Liver (tissue), 9 donors: Measurements from ENCODE around the gene HDLBP. TPM values are rescaled to one million over a fixed set of nuclear protein-coding genes. Genes with fewer than 3 reads are reported as not detected.

Experiments
- DNase-seq: peaks from one replicate; pipeline ENCODE4 v3.0.0-alpha.2; 2017; ENCODE audit warnings: low spot score
- H3K27ac ChIP-seq, 2 donors: one replicate each; pipeline ENCODE4 v1.7.0; 2013; ENCODE audit warnings: inconsistent platforms in 2 of 2, low read length in 2 of 2, control low read depth in 1 of 2, low read depth in 1 of 2, mild to moderate bottlenecking in 1 of 2
- H3K27me3 ChIP-seq, 4 donors: one replicate each; pipeline versions ENCODE4 v1.6.1 to v1.7.0; 2013; ENCODE audit warnings: low read length in 3 of 4, inconsistent platforms in 1 of 4, mild to moderate bottlenecking in 1 of 4, moderate library complexity in 1 of 4; ENCODE audit not compliant: control insufficient read depth in 4 of 4, insufficient read depth in 4 of 4
- H3K36me3 ChIP-seq, 4 donors: one replicate each; pipeline versions ENCODE4 v1.6.1 to v1.7.0; 2013; ENCODE audit warnings: low read length in 3 of 4, mild to moderate bottlenecking in 3 of 4, low read depth in 1 of 4, moderate library complexity in 1 of 4; ENCODE audit not compliant: control insufficient read depth in 4 of 4, insufficient read depth in 3 of 4
- H3K4me1 ChIP-seq, 4 donors: one replicate each; pipeline versions ENCODE4 v1.6.1 to v1.7.0; 2013; ENCODE audit warnings: low read length in 3 of 4, mild to moderate bottlenecking in 3 of 4, moderate library complexity in 1 of 4; ENCODE audit not compliant: control insufficient read depth in 4 of 4, insufficient read depth in 4 of 4
- H3K4me3 ChIP-seq, 3 donors: one replicate each; pipeline versions ENCODE4 v1.6.1 to v1.7.0; 2013; ENCODE audit warnings: low read length in 3 of 3, control low read depth in 1 of 3, low read depth in 1 of 3, mild to moderate bottlenecking in 1 of 3
- H3K9ac ChIP-seq, 2 donors: one replicate each; pipeline ENCODE4 v1.7.0; 2013; ENCODE audit warnings: low read length in 2 of 2, mild to moderate bottlenecking in 2 of 2, moderate library complexity in 2 of 2, control low read depth in 1 of 2, low read depth in 1 of 2
- H3K9me3 ChIP-seq, 4 donors: one replicate each; pipeline versions ENCODE4 v1.6.1 to v1.7.0; 2013; ENCODE audit warnings: low read length in 3 of 4; ENCODE audit not compliant: control insufficient read depth in 4 of 4
- EGR1 ChIP-seq, 2 donors: IDR thresholded peaks; 2 replicates each; pipeline ENCODE4 v1.6.1; 2016 to 2018; ENCODE audit warnings: antibody characterized with exemption in 2 of 2, low read depth in 2 of 2
- FOXA1 ChIP-seq: IDR thresholded peaks from 2 replicates; pipeline ENCODE4 v1.6.1; 2016; ENCODE audit warnings: antibody characterized with exemption
- FOXA2 ChIP-seq: IDR thresholded peaks from 2 replicates; pipeline ENCODE4 v1.6.1; 2016; ENCODE audit warnings: antibody characterized with exemption
- HNF4A ChIP-seq, 2 donors: conservative IDR thresholded peaks; 2 replicates each; pipeline ENCODE4 v1.6.1; 2016; ENCODE audit warnings: antibody characterized with exemption in 2 of 2, mild to moderate bottlenecking in 2 of 2
- HNF4G ChIP-seq: IDR thresholded peaks from 2 replicates; pipeline ENCODE4 v1.6.1; 2016; ENCODE audit warnings: antibody characterized with exemption
- JUND ChIP-seq, 2 donors: IDR thresholded peaks; 2 replicates each; pipeline ENCODE4 v1.6.1; 2016; ENCODE audit warnings: antibody characterized with exemption in 2 of 2
- RAD21 ChIP-seq, 2 donors: IDR thresholded peaks; 2 replicates each; pipeline ENCODE4 v1.6.1; 2016; ENCODE audit warnings: antibody characterized with exemption in 2 of 2, mild to moderate bottlenecking in 2 of 2
- RXRA ChIP-seq, 2 donors: IDR thresholded peaks; 2 replicates each; pipeline ENCODE4 v1.6.1; 2017 to 2018; ENCODE audit warnings: antibody characterized with exemption in 2 of 2, mild to moderate bottlenecking in 1 of 2
- YY1 ChIP-seq: IDR thresholded peaks from 2 replicates; pipeline ENCODE4 v1.6.1; 2016; ENCODE audit warnings: antibody characterized with exemption, mild to moderate bottlenecking
- WGBS: extraction: QIAGEN DNeasy Blood & Tissue Kit; methylation state at CpG from one replicate; pipeline ENCODE4 v1.1.7; 2013; 5-methylcytosine and 5-hydroxymethylcytosine counted together
- polyA plus RNA-seq, 2 donors: library from polyadenylated mRNA; stranded (reverse) in 1 of 2; unstranded in 1 of 2; fragments of 200-250 nt in 1 of 2; fragments of >200 nt in 1 of 2; fragmentation: Nextera tagmentation in 1 of 2; extraction: Ambion mirVana in 1 of 2; gene quantifications; one replicate each; pipeline versions ENCODE4 v1.2.1 to v1.2.3, GENCODE V29; 2013 to 2015
- total RNA-seq, 2 donors: library from RNA; depleted of rRNA; stranded (reverse); fragments of >200 nt; gene quantifications; one replicate each; pipeline ENCODE4 v1.2.3, GENCODE V29; 2014
- TF ChIP-seq, protein P1 (sequence below): IDR thresholded peaks from 2 replicates; pipeline ENCODE4 v1.6.1; 2016; ENCODE audit warnings: antibody characterized with exemption
- TF ChIP-seq, protein P2 (sequence below): fragments of 150-350 bp; IDR thresholded peaks from 2 replicates; pipeline ENCODE4 v1.5.1; 2017; ENCODE audit warnings: improper control_type of control experiment, low read depth, low read length; ENCODE audit not compliant: missing input control
- TF ChIP-seq, protein P3 (sequence below): IDR thresholded peaks from 2 replicates; pipeline ENCODE4 v1.6.1; 2016; ENCODE audit warnings: antibody characterized with exemption
- TF ChIP-seq, protein P4 (sequence below): IDR thresholded peaks from 2 replicates; pipeline ENCODE4 v1.6.1; 2016; ENCODE audit warnings: antibody characterized with exemption
- donor health status: healthy.
- donor health status: healthy.
- donor health status: healthy.
- donor health status: healthy.
- donor health status: healthy.

Gene HDLBP
- total and polyA plus RNA-seq, 4 donors, result 219 to 580 (median 258) TPM

DNA sequence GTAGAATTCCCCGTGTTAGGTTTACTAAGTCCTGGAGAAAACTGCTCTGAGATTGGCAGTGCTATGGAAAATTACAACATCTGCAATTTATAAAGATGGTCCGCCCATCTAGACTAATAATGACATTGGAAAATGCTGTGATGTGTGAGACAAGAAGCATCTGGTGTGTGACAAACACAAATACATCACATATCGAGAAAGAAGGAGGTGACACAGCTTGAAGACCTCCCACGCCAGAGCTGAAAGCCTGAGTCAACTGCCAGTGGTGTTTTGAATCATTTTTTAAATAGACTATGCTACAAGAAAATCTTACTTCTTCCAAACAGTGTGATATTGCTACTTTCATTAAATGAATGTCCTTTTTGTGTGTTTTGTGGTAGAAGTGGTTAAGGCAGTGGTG is 135.6 kb downstream of the HDLBP start:
- Histone ChIP-seq H3K9ac (no peak overlapping the region), H3K27ac (no peak overlapping the region), H3K4me1 (no peaks in the 10 kb centered on the region), H3K9me3 (no peaks in the 10 kb centered on the region), H3K36me3 (peaks cover 0 to 23% (median 15%) of the 10 kb centered on the region in 4 donors), H3K27me3 (no peaks in the 10 kb centered on the region), H3K4me3 (no peak overlapping the region)
- TF ChIP-seq, protein P1, sequence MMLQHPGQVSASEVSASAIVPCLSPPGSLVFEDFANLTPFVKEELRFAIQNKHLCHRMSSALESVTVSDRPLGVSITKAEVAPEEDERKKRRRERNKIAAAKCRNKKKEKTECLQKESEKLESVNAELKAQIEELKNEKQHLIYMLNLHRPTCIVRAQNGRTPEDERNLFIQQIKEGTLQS, result no peak
- no peak for TF ChIP-seq FOXA2
- no peak for TF ChIP-seq JUND (IDR thresholded peaks at IDR 0.05)
- TF ChIP-seq EGR1 (IDR thresholded peaks at IDR 0.05; ENCODE audit: low read depth in 2 of 2), result no peak
- no peak for TF ChIP-seq RXRA (IDR thresholded peaks at IDR 0.05)
- WGBS, result 93% methylated on average over 4 of the region's 4 CpGs
- DNase-seq, result no peak

DNA sequence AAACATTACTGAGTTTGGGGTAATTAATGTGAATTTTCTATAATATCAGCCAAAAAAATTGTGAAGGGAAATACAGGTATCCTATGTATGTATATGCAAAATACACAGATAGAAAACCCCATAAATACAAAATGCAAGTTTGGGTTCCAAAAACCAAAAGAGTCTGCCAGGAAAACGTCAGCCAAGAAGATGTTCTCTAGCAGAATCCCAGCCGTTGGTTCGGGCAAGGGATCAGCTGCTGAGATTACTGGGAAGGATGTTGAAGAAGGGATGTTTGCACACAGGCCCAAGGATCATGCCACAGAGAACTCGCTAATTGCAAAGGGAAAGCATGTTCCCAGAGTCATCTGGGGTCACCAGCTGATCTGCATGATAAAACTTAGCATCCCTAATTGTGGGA is 136.5 kb downstream of the HDLBP start:
- Histone ChIP-seq H3K27ac (no peak overlapping the region), H3K9ac (no peak overlapping the region), H3K4me1 (no peaks in the 10 kb centered on the region), H3K9me3 (no peaks in the 10 kb centered on the region), H3K27me3 (no peaks in the 10 kb centered on the region), H3K36me3 (peaks cover 2 to 26% (median 19%) of the 10 kb centered on the region in 4 donors), H3K4me3 (no peak overlapping the region)
- TF ChIP-seq JUND (IDR thresholded peaks at IDR 0.05), result no peak
- TF ChIP-seq, protein P2, sequence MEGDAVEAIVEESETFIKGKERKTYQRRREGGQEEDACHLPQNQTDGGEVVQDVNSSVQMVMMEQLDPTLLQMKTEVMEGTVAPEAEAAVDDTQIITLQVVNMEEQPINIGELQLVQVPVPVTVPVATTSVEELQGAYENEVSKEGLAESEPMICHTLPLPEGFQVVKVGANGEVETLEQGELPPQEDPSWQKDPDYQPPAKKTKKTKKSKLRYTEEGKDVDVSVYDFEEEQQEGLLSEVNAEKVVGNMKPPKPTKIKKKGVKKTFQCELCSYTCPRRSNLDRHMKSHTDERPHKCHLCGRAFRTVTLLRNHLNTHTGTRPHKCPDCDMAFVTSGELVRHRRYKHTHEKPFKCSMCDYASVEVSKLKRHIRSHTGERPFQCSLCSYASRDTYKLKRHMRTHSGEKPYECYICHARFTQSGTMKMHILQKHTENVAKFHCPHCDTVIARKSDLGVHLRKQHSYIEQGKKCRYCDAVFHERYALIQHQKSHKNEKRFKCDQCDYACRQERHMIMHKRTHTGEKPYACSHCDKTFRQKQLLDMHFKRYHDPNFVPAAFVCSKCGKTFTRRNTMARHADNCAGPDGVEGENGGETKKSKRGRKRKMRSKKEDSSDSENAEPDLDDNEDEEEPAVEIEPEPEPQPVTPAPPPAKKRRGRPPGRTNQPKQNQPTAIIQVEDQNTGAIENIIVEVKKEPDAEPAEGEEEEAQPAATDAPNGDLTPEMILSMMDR, result no peak
- TF ChIP-seq, protein P3, sequence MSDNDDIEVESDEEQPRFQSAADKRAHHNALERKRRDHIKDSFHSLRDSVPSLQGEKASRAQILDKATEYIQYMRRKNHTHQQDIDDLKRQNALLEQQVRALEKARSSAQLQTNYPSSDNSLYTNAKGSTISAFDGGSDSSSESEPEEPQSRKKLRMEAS, result no peak
- TF ChIP-seq EGR1 (IDR thresholded peaks at IDR 0.05; ENCODE audit: low read depth in 2 of 2), result no peak
- TF ChIP-seq RXRA (IDR thresholded peaks at IDR 0.05), result no peak
- TF ChIP-seq RAD21 (IDR thresholded peaks at IDR 0.05), result no peak
- no peak for TF ChIP-seq FOXA1
- TF ChIP-seq YY1, result no peak
- no peak for DNase-seq
- 92% methylated on average over 4 of the region's 4 CpGs for WGBS

DNA sequence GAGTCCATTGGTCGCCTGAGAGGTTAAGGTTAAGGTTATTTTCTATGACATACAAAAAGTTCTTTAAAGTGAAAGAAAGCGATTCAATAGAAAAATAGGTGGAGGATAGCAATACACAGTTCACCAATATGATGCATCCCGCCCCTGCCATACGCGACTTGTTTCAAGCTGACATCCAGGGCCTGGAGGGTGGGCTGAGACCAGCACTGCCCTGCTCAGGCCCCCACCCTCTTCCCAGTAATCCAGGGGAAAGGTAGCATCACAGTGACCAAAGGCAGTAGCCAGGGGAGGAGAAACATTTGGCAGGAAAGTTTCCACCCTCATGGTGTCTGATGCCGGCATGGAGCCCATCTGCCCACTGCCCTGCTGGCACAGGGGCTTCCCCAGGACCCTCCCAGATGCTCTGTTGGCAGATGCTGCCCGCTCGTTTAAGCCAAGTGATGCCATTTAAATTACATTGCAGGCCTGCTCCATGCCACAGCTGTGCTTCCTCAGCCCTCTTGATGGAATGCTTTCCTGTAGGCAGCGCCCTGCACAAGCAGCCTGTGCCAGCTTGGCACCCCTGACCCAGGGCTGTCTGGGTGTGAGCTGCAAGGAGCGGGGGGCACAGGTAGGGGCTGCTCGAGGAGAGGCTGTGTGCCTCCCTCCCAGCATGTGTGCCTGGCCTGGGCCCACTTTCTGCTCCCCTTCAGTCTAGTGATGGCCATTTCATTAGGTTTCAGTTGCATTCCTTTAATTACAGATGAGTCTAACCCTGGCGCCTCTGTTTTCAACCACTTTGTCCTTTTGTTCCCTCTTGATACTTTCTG is 137.7 kb downstream of the HDLBP start:
- WGBS, result 98% methylated on average over 12 of the region's 12 CpGs
- Histone ChIP-seq H3K9ac (no peak overlapping the region), H3K4me1 (no peaks in the 10 kb centered on the region), H3K36me3 (peaks cover 2 to 21% (median 16%) of the 10 kb centered on the region in 4 donors), H3K27ac (no peak overlapping the region), H3K4me3 (no peak overlapping the region), H3K9me3 (no peaks in the 10 kb centered on the region), H3K27me3 (no peaks in the 10 kb centered on the region)
- DNase-seq, result no peak
- TF ChIP-seq JUND (IDR thresholded peaks at IDR 0.05) (no peak), FOXA2 (no peak), RXRA (IDR thresholded peaks at IDR 0.05) (no peak), YY1 (no peak), HNF4G (no peak), HNF4A (conservative IDR thresholded peaks at IDR 0.05) (no peak)
- TF ChIP-seq, protein P3, result no peak
- TF ChIP-seq, protein P4, sequence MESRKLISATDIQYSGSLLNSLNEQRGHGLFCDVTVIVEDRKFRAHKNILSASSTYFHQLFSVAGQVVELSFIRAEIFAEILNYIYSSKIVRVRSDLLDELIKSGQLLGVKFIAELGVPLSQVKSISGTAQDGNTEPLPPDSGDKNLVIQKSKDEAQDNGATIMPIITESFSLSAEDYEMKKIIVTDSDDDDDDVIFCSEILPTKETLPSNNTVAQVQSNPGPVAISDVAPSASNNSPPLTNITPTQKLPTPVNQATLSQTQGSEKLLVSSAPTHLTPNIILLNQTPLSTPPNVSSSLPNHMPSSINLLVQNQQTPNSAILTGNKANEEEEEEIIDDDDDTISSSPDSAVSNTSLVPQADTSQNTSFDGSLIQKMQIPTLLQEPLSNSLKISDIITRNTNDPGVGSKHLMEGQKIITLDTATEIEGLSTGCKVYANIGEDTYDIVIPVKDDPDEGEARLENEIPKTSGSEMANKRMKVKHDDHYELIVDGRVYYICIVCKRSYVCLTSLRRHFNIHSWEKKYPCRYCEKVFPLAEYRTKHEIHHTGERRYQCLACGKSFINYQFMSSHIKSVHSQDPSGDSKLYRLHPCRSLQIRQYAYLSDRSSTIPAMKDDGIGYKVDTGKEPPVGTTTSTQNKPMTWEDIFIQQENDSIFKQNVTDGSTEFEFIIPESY, result no peak
